HEK293 (cell line): Measurements from ENCODE around the gene ZNF200.
A peak's percentile ranks its signal among the peaks of the same experiment; 100 is the strongest.

Source experiments
- CTCF ChIP-seq: fragments of 450-650 bp; formaldehyde crosslinking; IDR thresholded peaks from 2 replicates; pipeline ENCODE4 v1.5.1; 2016; ENCODE audit warnings: missing biosample characterization, missing genetic modification characterization
- ZNF248 ChIP-seq: fragments of 450-650 bp; formaldehyde crosslinking; IDR thresholded peaks from 2 replicates; pipeline ENCODE4 v1.5.1; 2017; ENCODE audit warnings: missing biosample characterization, missing genetic modification characterization

GRCh38 chr16:3266873-3267537 is 32.0 kb upstream of the ZNF200 start:
- TF ChIP-seq CTCF: peak; percentile 54; the same call in 1 of the 2 replicates
- no peak for TF ChIP-seq ZNF248
